A204.1 (cell line): ENCODE measurements around the gene CARD9.

Experiments
- FAIRE-seq: peaks from 2 replicates; lab custom pipeline; 2012; peaks lifted over from hg19 to GRCh38; lab: Jason Lieb, UNC

The CARD9 gene

DNA sequence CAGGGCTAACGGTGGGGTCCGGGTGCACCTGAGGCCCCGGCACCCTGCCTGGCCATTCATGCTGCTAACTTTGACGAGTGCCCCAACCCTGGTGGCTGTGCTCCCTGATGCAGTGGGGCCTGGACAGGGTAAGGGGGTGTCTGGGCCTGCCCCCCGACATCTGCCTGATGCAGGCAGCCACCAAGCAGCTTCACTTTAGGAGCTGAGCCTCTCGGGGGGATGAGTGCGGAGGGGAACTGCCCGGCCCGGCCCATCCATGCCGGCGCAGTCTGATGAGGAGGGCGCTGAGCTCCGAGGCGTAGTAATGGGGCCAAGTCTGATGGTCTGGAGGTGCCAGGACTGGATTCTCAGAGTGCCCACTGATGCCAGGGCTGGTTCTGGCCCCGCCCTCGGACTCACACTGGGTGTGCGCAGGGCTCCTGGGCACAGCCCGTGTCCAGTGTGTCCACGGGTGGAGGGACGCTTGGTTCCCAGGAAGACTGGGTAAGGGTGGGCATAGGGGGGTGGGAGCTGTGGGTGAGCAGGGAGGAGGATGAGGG is 26.5 kb downstream of the CARD9 start:
- no peak for FAIRE-seq

GRCh38 chr9:136346157-136346481 is 27.4 kb downstream of the CARD9 start:
- FAIRE-seq = no peak

DNA sequence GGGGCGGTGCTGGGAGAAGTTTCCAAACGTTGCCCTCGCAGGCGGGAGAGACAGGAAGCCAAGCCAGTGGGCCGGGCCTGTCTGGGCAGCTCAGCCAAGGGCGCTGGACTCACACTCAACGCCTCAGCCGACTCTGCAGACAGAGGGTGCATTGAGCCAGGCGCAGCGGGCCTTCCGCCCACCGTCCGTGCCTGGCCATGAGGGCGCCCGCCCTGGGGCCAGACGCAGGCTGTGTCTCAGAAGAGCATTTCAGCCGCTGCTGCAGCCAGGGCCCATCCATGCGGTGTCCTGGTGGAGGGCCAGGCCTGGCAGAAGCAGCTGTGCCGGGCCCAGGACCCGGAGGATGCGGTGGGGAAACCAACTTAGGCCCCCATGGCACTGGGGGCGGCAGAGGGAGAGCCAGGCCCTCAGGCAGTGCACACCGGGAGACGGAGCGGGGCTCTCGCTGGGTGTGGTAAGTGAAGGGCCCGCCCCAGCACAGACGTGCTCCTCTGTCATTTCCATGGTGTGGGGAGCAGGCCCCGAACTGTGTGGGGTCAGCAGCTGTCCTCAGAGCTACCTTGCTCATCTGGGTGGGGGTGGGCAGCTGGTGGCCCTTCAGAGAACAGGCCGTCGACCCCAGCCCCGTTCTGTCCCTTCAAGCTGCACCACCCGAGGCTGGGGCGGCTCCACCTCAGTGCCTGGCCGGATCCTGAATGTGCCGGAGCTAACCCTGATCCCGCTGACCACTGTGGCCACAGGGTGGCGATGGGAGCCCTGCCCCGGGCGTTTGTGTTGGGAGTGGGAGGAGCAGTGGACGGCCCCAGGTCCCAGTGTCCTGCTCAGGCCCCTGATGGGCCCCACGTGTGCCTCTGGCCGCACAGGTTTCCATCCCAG is 27.9 kb downstream of the CARD9 start:
- FAIRE-seq = no peak

- no peak for FAIRE-seq
Measured at GRCh38 chr9:136344544-136345280, 28.8 kb downstream of the CARD9 start.

- no peak for FAIRE-seq
Measured at GRCh38 chr9:136343884-136344269, 29.6 kb downstream of the CARD9 start.

DNA sequence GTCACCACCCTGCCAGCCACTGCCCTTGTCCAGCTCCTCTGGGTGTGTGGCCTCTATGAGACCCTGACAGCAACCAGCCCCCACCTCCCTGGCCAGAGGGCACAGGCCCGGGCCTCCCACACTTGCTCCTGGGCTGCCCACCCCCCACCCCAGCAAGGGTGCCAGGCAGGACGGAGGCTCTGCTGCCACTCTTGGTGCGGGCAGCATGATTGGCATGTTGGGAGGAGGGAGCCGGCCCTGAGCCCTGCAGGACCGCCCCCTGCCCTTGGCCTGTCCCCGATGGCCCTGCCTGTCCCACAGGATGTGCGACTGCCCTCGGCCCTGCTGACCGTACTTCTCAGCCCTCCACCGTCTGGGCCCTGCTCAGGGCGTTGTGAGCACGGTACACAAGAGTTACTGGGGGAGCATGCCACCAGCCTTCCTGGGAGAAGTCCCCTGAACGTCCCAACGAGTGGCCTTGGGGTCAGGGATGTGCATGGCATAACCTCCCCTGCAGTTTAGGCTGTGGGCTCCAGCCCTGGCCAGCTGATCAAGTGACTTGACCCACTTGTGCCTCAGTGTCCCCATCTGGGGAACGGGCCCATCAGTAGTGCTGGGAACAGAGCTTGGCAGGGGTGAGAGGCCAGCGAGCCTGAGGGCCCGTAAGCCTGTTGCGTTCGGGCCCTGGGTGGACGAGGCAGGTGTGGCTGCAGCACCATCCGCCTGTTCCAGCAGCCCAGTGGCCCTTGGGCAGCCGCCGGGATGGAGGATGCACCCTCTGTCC is 30.2 kb downstream of the CARD9 start:
- no peak for FAIRE-seq

- no peak for FAIRE-seq
Measured at GRCh38 chr9:136342181-136343120, 31.0 kb downstream of the CARD9 start.

GRCh38 chr9:136341769-136342168 is 31.7 kb downstream of the CARD9 start:
- no peak for FAIRE-seq

GRCh38 chr9:136341042-136341655 is 32.3 kb downstream of the CARD9 start:
- no peak for FAIRE-seq

- FAIRE-seq = no peak
Measured at GRCh38 chr9:136340356-136341041, 33.0 kb downstream of the CARD9 start.

- no peak for FAIRE-seq
Measured at GRCh38 chr9:136339958-136340310, 33.5 kb downstream of the CARD9 start.

- FAIRE-seq = no peak
Measured at GRCh38 chr9:136339173-136339957, 34.1 kb downstream of the CARD9 start.

GRCh38 chr9:136338511-136338910 is 35.0 kb downstream of the CARD9 start:
- no peak for FAIRE-seq

GRCh38 chr9:136337416-136338395 is 35.8 kb downstream of the CARD9 start:
- FAIRE-seq = no peak

DNA sequence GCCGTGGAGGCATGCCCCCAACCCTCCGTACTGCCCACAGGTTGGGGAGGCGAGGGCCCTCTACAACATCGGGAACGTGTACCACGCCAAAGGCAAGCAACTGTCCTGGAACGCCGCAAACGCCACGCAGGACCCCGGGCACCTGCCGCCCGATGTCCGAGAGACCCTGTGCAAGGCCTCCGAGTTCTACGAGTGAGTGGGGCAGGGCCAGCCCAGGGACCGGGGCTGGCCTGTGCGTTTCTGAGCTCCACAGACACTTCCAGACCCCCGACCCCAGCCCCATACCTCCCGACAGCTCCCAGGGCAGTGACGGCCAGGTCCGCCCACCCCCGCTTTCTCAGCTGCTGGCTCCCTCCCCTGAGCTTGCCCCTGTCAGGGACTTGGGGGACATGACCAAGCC is 36.6 kb downstream of the CARD9 start:
- no peak for FAIRE-seq

- no peak for FAIRE-seq
Measured at GRCh38 chr9:136336156-136336870, 37.2 kb downstream of the CARD9 start.

DNA sequence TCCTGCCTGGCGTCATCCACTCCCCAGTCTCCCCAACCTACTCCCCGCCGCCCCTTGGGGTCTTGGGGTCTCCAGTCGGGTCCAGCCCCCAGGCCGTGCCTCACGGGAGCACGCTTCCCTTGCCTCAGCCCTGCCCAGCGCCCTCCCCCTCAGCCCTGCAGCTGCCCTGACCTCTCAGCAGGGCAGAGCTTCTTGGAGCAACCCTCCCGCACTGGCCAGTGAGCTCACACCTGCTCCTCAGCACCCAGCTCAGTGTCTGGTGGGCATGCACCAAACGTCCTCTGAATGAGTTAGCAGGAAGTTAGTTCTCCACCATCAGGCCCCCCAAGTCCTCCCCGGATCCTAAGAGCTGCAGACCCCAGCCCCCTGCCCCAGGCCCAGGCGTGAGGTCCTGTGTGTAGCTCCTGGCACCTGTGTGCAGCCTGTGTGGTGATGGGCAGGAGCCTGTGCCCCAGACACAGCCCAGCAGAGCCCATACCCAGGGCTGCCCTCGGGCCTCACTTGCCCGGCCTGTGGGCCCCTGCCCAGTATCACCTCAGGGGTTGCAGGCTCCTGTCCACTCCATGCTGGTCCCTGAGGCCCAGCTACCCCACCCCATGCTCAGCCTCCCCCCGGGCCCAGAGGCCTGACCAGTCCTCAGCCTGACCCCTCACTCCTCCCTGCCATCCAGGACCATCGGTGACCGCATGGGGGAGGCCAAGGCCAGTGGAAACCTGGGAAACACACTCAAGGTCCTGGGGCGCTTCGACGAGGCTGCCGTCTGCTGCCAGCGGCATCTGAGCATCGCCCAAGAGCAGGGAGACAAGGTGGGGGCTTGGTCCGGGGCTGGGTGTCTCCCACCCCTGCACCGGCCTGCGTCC is 37.9 kb downstream of the CARD9 start:
- FAIRE-seq = no peak
